HFFc6 (cell line): ENCODE measurements around the gene PCDHB10. TPM values are rescaled to one million over a fixed set of nuclear protein-coding genes. Genes with fewer than 3 reads are reported as not detected.
A peak's percentile ranks its signal among the peaks of the same experiment; 100 is the strongest.
"Not testable (repeated sequence)": the region's sequence is repeated elsewhere in the genome, so short reads cannot be mapped to it uniquely, and the experiment has no call there.

Experiments
- DNase-seq: peaks from one replicate; pipeline ENCODE4 v3.0.0-alpha.2; 2018
- H3K27ac Mint-ChIP-seq: 2 replicates; pipeline ENCODE4 v1.8.0; 2020; ENCODE audit warnings: mild to moderate bottlenecking, mixed read lengths
- H3K27me3 Mint-ChIP-seq: 2 replicates; pipeline ENCODE4 v1.8.0; 2021; ENCODE audit warnings: mild to moderate bottlenecking, moderate library complexity, mixed read lengths; ENCODE audit not compliant: insufficient read depth
- H3K36me3 Mint-ChIP-seq: 2 replicates; pipeline ENCODE4 v1.8.0; 2021; ENCODE audit warnings: low read depth, mixed read lengths
- H3K4me1 Mint-ChIP-seq: 2 replicates; pipeline ENCODE4 v1.8.0; 2020; ENCODE audit warnings: low read depth, mixed read lengths
- H3K4me3 Mint-ChIP-seq: 2 replicates; pipeline ENCODE4 v1.8.0; 2020; ENCODE audit warnings: mild to moderate bottlenecking, moderate library complexity, mixed read lengths
- H3K9me3 Mint-ChIP-seq: 2 replicates; pipeline ENCODE4 v1.8.0; 2020; ENCODE audit warnings: mild to moderate bottlenecking, mixed read lengths
- CTCF ChIP-seq: fragments of 200-600 bp; sonication (generic); IDR thresholded peaks from 2 replicates; pipeline ENCODE4 v1.5.0; 2021; ENCODE audit warnings: antibody characterized with exemption, mild to moderate bottlenecking
- total RNA-seq, 6 experiments: library from RNA; stranded (reverse); fragmentation: NEBNext Ultra II Directional; extraction: Animal tissue kit (Norgen Biotek cat#: 25700); gene quantifications; 2 replicates in 1 of 6; 3 replicates in 5 of 6; pipeline ENCODE4 v1.2.3, GENCODE V29; 2021

Gene PCDHB10
- total RNA-seq, 6 experiments from 2014 or later, result 0.78 to 1.3 (median 1.1) TPM

- Mint-ChIP-seq H3K9me3 (peaks cover 6% of the 10 kb centered on the region), H3K27me3 (peaks cover 7% of the 10 kb centered on the region), H3K4me3 (peak within 1 kb of the TSS; percentile 86), H3K36me3 (peaks cover 4% of the 10 kb centered on the region), H3K27ac (no peak within 1 kb of the TSS), H3K4me1 (peaks cover 9% of the 10 kb centered on the region)
- DNase-seq, result peak; percentile 24
- peak; percentile 79 for TF ChIP-seq CTCF
Measured at GRCh38 chr5:141208478-141208877, 16.3 kb downstream of the PCDHB10 start, which contains the start of gene PCDHB12. Gene PCDHB12, plus strand, starts transcription at chr5:141208719. Its CDS starts 189 bp downstream, at chr5:141208908.

- H3K27ac Mint-ChIP-seq, H3K27me3 Mint-ChIP-seq, H3K4me3 Mint-ChIP-seq, H3K36me3 Mint-ChIP-seq, DNase-seq: not testable (repeated sequence)
- Mint-ChIP-seq H3K4me1 (peaks cover 18% of the 10 kb centered on the region), H3K9me3 (peaks cover 13% of the 10 kb centered on the region)
Measured at GRCh38 chr5:141210281-141210680, 18.1 kb downstream of the PCDHB10 start.

GRCh38 chr5:141210849-141211248 lies 18.7 kb downstream of the PCDHB10 start:
- not testable (repeated sequence) for H3K27me3 Mint-ChIP-seq, H3K27ac Mint-ChIP-seq, DNase-seq, H3K36me3 Mint-ChIP-seq, H3K4me3 Mint-ChIP-seq
- Mint-ChIP-seq H3K9me3 (peaks cover 15% of the 10 kb centered on the region), H3K4me1 (peaks cover 18% of the 10 kb centered on the region)

GRCh38 chr5:141213656-141214339 lies 21.6 kb downstream of the PCDHB10 start, which contains the start of gene PCDHB13:
Gene PCDHB13, plus strand, starts transcription at chr5:141213919. Its CDS starts 205 bp downstream, at chr5:141214124.
- not testable (repeated sequence) for H3K27ac Mint-ChIP-seq, H3K27me3 Mint-ChIP-seq
- Mint-ChIP-seq H3K36me3 (peaks cover 19% of the 10 kb centered on the region), H3K4me1 (peaks cover 14% of the 10 kb centered on the region), H3K4me3 (peak within 1 kb of the TSS; percentile 78), H3K9me3 (peaks cover 35% of the 10 kb centered on the region)
- DNase-seq, result peak; percentile 60
- TF ChIP-seq CTCF, result peak; percentile 76

GRCh38 chr5:141214583-141214982 lies 22.4 kb downstream of the PCDHB10 start:
- not testable (repeated sequence) for H3K4me1 Mint-ChIP-seq, H3K27me3 Mint-ChIP-seq, H3K27ac Mint-ChIP-seq, DNase-seq
- peak overlapping the region; percentile 72 for H3K4me3 Mint-ChIP-seq
- H3K36me3 Mint-ChIP-seq, result peaks cover 21% of the 10 kb centered on the region
- H3K9me3 Mint-ChIP-seq, result peaks cover 38% of the 10 kb centered on the region

GRCh38 chr5:141215504-141215903 lies 23.4 kb downstream of the PCDHB10 start:
- not testable (repeated sequence) for H3K27ac Mint-ChIP-seq, H3K4me1 Mint-ChIP-seq, H3K27me3 Mint-ChIP-seq, H3K4me3 Mint-ChIP-seq, DNase-seq
- peaks cover 38% of the 10 kb centered on the region for H3K9me3 Mint-ChIP-seq
- H3K36me3 Mint-ChIP-seq, result peaks cover 16% of the 10 kb centered on the region

GRCh38 chr5:141216035-141216434 lies 23.9 kb downstream of the PCDHB10 start:
- H3K27ac Mint-ChIP-seq, H3K27me3 Mint-ChIP-seq, DNase-seq, H3K4me1 Mint-ChIP-seq, H3K4me3 Mint-ChIP-seq: not testable (repeated sequence)
- H3K36me3 Mint-ChIP-seq, result peaks cover 16% of the 10 kb centered on the region
- H3K9me3 Mint-ChIP-seq, result peaks cover 38% of the 10 kb centered on the region

- Mint-ChIP-seq H3K4me1 (peaks cover 12% of the 10 kb centered on the region), H3K36me3 (peaks cover 9% of the 10 kb centered on the region; the same call in 1 of the 2 replicates), H3K27ac (no peak within 1 kb of the TSS; the same call in 1 of the 2 replicates), H3K27me3 (peaks cover 6% of the 10 kb centered on the region), H3K4me3 (peak within 1 kb of the TSS; percentile 90), H3K9me3 (peaks cover 31% of the 10 kb centered on the region)
- peak; percentile 77 for TF ChIP-seq CTCF
- peak; percentile 62 for DNase-seq
Measured at GRCh38 chr5:141223112-141223783, 31.1 kb downstream of the PCDHB10 start, which contains the start of gene PCDHB14. Gene PCDHB14, plus strand, starts transcription at chr5:141223343. Its CDS starts 163 bp downstream, at chr5:141223506.

- DNase-seq, H3K36me3 Mint-ChIP-seq, H3K27me3 Mint-ChIP-seq, H3K27ac Mint-ChIP-seq: not testable (repeated sequence)
- Mint-ChIP-seq H3K4me3 (peak overlapping the region; percentile 34; the same call in 1 of the 2 replicates), H3K4me1 (peaks cover 12% of the 10 kb centered on the region), H3K9me3 (peaks cover 20% of the 10 kb centered on the region)
Measured at GRCh38 chr5:141224844-141225243, 32.7 kb downstream of the PCDHB10 start.

GRCh38 chr5:141225421-141225820 lies 33.3 kb downstream of the PCDHB10 start:
- not testable (repeated sequence) for H3K36me3 Mint-ChIP-seq, H3K4me3 Mint-ChIP-seq, H3K27me3 Mint-ChIP-seq, H3K27ac Mint-ChIP-seq, DNase-seq
- H3K9me3 Mint-ChIP-seq, result peaks cover 16% of the 10 kb centered on the region
- H3K4me1 Mint-ChIP-seq, result peaks cover 12% of the 10 kb centered on the region
